PFSK-1 (cell line): Measurements from ENCODE around the gene PGBD5.

ENCODE experiments used
- FOXP2 ChIP-seq: optimal IDR thresholded peaks from 2 replicates; pipeline ENCODE3; 2011; ENCODE audit warnings: borderline replicate concordance, control low read depth, inconsistent platforms; ENCODE audit not compliant: insufficient read depth; ENCODE audit errors: extremely low read length, extremely low read depth
- POLR2AphosphoS5 ChIP-seq: IDR thresholded peaks from 2 replicates; pipeline ENCODE4 v1.6.1; 2012; ENCODE audit warnings: low read depth, mild to moderate bottlenecking, control low read depth, low read length, moderate library complexity
- SIN3A ChIP-seq: IDR thresholded peaks from 2 replicates; pipeline ENCODE4 v1.6.1; 2012; ENCODE audit warnings: mild to moderate bottlenecking, low read length, moderate library complexity, borderline replicate concordance; ENCODE audit not compliant: insufficient read depth
- TAF1 ChIP-seq: IDR thresholded peaks from 2 replicates; pipeline ENCODE4 v1.6.1; 2012; ENCODE audit warnings: low read length, control low read depth, borderline replicate concordance; ENCODE audit not compliant: insufficient read depth
- TF ChIP-seq, protein P1 (sequence below), 2 experiments: IDR thresholded peaks; 2 replicates each; pipeline versions ENCODE4 v1.6.1 to v1.8.0; 2011 to 2012; ENCODE audit warnings: low read depth in 2 of 2, low read length in 2 of 2, control low read depth in 1 of 2, inconsistent platforms in 1 of 2, mild to moderate bottlenecking in 1 of 2, moderate library complexity in 1 of 2; ENCODE audit not compliant: insufficient read depth in 1 of 2

The PGBD5 gene

DNA sequence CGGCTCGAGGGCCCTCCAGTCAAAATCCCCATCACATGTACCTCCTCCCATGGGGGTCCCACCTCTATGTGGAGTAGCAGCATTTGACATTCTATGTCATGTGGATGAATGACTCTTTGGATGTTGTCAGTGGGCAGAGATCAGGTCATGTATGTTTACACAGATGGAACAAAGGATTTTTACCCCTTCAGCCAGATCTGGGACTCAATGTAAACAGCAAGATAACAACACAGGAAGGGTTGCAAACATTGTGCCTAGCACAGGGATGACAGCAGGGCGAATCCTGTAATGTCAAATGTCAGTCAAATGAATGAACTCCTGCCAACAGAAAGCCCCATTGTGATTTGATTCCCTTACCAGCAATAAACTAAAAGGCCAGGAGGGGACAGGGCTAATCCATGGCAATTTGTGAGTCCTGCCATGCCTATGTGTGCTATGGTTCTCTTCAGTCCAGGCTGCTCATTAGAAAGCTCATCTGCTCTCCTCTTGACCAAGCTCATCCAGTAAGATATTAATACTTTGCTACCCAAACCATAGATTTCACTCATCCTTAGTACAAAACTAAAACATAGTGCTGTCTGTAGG is 60.3 kb downstream of the PGBD5 start:
- TF ChIP-seq, protein P1, sequence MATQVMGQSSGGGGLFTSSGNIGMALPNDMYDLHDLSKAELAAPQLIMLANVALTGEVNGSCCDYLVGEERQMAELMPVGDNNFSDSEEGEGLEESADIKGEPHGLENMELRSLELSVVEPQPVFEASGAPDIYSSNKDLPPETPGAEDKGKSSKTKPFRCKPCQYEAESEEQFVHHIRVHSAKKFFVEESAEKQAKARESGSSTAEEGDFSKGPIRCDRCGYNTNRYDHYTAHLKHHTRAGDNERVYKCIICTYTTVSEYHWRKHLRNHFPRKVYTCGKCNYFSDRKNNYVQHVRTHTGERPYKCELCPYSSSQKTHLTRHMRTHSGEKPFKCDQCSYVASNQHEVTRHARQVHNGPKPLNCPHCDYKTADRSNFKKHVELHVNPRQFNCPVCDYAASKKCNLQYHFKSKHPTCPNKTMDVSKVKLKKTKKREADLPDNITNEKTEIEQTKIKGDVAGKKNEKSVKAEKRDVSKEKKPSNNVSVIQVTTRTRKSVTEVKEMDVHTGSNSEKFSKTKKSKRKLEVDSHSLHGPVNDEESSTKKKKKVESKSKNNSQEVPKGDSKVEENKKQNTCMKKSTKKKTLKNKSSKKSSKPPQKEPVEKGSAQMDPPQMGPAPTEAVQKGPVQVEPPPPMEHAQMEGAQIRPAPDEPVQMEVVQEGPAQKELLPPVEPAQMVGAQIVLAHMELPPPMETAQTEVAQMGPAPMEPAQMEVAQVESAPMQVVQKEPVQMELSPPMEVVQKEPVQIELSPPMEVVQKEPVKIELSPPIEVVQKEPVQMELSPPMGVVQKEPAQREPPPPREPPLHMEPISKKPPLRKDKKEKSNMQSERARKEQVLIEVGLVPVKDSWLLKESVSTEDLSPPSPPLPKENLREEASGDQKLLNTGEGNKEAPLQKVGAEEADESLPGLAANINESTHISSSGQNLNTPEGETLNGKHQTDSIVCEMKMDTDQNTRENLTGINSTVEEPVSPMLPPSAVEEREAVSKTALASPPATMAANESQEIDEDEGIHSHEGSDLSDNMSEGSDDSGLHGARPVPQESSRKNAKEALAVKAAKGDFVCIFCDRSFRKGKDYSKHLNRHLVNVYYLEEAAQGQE (IDR thresholded peaks at IDR 0.05; ENCODE audit: insufficient read depth in 1 of 2, low read depth in 2 of 2, low read length in 2 of 2), result no peak
- TF ChIP-seq TAF1 (no peak), FOXP2 (no peak), POLR2AphosphoS5 (no peak), SIN3A (no peak)

DNA sequence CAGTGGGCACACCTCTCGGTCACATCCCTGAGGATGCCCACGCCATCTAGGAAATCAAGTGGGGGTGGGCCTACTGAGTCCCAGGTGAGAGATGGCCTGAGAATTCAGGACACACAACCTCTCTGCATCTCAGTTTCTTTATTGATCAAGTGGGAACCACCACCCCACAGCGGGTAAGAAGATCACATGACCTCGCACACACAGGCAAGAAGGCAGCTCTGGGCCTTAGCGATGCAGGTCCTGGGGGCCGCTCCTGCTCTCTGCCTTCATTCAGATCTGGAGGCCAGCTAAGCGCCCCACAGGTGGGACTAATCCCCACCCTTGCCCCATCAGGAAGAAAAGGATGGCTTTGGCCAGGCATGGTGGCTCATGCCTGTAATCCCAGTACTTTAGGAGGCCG is 63.2 kb downstream of the PGBD5 start:
- TF ChIP-seq, protein P1 (IDR thresholded peaks at IDR 0.05; ENCODE audit: insufficient read depth in 1 of 2, low read depth in 2 of 2, low read length in 2 of 2), result no peak
- no peak for TF ChIP-seq TAF1
- TF ChIP-seq POLR2AphosphoS5, result no peak
- no peak for TF ChIP-seq SIN3A
- TF ChIP-seq FOXP2, result no peak

DNA sequence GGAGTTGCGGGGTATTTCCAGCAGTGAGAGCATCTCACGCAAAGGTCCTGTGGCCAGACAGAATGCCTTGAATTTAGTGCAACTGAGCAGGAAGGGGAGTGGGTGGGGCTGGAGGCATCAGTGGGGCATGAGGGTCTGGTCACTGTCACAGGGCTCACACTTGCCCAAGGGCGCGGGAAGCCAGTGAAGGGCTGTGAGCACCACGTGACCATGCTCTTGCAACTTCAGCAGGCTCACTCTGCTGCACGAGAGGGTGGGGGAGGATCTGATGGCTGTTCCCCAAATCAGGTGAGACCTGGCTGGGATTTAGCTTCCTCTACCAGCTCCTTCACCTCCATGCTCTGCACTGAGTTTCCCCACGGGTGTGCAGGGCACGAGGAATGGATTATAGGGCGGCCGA is 64.2 kb downstream of the PGBD5 start:
- TF ChIP-seq TAF1, result no peak
- TF ChIP-seq FOXP2, result no peak
- TF ChIP-seq SIN3A, result no peak
- TF ChIP-seq, protein P1 (IDR thresholded peaks at IDR 0.05; ENCODE audit: insufficient read depth in 1 of 2, low read depth in 2 of 2, low read length in 2 of 2), result no peak
- no peak for TF ChIP-seq POLR2AphosphoS5

DNA sequence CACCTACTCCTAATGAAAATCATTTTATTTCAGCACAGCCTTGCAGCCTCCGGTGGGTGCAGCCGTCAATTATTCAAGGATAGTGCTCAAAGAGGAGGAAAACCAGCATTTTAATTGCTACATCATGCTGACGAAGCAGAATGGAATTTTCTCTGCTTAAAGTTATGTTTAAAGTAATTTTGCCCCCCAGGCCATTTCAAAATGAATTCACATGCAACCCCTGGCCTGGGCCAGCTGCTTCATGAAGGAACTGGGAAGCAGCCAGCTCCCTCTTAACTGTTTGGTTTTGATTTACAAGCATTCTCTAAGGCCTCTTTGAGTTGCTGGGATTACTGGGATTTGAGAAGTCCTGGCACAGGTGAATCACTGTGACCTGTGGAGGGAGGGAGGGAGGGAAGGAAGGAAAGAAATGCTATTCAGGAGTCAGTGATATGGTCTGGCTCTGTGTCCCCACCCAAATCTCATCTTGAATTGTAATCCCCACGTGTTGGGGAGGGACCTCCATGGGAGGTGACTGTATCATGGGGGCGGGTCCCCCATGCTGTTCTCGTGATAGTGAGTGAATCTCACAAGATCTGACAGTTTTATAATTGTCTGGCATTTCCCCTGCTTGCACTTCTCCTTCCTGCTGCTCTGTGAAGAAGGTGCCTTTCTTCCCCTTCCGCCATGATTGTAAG is 66.0 kb downstream of the PGBD5 start:
- TF ChIP-seq, protein P1 (IDR thresholded peaks at IDR 0.05; ENCODE audit: insufficient read depth in 1 of 2, low read depth in 2 of 2, low read length in 2 of 2), result no peak
- no peak for TF ChIP-seq SIN3A
- no peak for TF ChIP-seq POLR2AphosphoS5
- no peak for TF ChIP-seq FOXP2
- TF ChIP-seq TAF1, result no peak
